Measurements from ENCODE around the gene COPS2. TPM values are rescaled to one million over a fixed set of nuclear protein-coding genes. Genes with fewer than 3 reads are reported as not detected.
A peak's percentile ranks its signal among the peaks of the same experiment; 100 is the strongest.

COPS2 gene
- polyA plus RNA-seq, 10 donors = 89.1 to 134 (median 102) TPM

DNA sequence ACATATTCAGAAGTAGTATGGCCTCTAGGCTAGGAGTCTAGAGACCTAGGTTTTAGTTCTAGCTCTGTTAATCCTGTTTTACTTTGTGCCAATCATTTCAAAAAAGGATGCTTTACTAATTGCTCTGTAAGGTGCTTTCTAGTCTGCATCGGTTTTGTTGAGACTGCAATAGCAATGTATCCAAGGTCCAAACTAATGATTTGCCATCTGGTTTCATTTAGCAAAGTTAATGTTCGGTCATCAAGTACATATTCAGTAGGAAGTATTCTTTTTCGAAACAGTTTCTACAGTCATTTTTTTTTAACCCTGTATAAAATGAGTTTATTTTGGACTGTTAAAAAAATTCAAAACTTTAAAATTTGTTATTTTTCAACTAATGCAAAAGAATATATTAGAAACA is 12.6 kb upstream of the COPS2 start:
- peak; percentile 30 to 67 (median 41) for DNase-seq

DNA sequence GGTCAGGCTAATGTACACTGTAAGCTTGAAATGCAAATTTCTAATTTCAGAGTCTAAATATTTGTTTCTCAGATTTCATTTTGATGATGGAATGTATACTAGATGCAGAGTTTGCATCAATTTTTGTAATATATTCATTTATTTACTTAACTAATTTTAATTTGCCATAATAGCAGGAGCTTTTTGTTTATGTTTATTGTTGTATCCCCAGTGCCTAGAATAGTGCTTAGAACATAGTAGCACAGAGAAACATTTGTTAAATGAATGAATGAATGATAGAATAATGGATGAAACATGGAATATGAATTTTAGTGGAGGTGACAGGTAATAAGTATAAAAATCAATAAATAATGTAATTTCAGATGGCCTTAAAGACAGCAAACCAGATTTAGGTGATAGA is 9.5 kb upstream of the COPS2 start:
- DNase-seq = no peak

DNA sequence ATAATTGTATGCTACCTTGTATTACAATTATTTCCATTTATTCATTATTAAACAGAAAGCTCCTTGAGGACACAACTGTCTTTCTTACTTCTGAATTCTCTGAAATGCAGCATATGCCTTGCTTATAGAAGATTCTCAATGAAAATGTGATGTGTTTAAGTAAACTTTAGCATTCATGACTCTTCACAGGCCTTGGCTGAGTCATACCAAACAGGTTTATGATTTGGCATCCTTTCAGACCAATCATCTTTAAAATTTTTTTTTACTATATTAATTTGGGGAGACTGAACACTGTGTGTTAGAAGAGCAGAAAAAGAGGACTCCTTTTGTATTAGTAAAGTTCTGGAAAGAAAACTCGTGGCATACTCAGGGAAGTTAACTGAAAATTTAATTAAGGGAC is 8.3 kb upstream of the COPS2 start:
- no peak for DNase-seq

DNA sequence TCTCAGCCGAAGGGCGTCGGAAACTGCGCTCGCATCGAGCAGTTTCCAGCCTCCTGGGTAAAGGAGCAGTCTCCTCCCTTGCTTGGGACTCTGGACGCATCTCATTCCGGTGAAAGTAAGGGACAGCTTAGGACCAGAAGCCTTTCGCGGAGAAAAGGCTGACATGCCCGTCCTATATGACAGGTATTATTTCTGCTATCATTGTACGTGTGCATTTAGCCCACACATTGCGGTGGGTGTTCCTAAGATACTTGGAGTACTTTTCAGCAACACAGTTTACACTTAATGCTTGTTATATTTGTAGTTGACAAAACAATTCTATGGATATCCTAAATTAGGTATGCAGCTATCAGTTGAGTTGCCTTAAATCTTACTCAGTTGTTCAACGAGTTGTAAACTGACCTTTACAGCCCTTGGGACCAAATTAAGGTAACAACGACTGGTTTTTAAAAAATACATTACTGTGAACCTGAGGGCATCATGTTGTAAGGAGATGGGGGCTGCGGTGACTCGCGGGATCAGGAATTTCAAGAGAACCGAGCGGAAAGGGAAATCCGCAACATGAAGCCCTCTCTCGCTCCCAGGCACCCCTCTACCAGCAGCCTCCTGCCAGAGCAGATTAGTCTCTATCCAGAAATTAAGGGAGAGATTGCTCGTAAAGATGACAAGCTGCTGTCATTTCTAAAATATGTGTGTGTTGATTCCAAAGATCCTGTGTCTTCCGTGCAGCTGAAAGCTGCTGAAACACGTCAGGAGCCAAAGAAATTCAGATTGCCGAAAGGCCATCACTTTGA is 632 bp upstream of the COPS2 start:
- DNase-seq = peak in 1 of 3 donors; percentile 56

DNA sequence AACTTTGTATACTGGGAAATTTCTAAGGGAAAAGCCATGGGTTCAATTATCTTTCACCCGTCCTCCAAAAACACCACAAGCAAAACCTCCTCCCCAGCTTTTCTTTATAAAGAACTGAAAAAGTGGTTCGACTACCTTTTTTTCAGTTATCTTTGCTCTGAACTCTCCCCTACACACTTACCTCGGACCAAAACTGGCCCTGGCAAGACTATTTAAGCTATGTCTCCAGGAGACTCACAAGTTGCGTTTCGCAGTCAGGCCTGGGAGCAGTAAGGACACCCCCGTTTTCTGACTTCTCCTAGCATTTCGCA is 645 bp downstream of the COPS2 start:
- DNase-seq = no peak

DNA sequence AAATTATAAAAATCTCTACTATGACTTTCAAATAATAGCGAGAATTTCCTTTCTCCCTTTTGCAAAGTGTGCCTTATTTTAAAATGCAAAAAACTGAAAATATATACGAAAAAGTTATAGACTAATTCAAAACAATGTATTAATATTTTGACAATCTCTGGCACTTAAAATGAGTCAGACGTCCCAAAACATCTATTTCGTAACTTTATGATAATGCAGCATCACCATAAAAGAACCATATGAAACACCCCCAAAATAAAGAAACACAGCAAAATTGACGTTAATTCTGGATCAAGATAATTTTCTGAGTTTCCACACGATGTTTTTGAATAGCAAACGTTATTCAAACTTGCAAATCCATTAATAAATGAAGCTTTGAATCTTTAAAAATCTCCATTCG is 1.0 kb downstream of the COPS2 start:
- DNase-seq = no peak

DNA sequence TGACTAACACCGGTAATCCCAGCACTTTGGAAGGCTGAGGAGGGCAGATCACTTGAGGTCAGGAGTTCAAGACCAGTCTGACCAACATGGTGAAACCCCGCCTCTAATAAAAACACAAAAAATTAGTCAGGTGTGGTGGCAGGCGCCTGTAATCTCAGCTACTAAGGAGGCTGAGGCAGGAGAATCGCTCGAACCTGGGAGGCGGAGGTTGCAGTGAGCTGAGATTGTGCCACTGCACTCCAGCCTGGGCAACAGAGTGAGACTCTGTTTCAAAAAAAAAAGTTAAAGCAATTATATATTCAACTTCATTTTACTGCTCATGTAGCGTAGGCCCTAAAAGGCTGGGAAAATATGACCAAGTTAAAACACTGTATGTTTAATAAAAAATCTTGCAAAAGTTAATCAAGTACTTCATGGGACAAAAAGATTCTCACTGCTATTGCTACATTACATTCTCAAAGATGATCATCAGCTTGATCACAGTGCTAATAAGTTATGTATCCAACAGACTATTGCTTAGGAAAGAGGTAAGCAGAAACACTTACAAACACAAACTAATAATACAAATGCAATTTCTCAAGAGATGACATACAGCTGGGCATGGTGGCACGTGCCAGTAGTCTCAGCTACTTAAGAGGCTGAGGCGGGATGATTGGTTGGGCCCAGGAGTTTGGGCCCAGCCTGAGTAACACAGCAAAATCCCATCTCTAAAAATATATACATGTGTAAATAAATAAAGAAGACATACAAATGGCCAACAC is 2.7 kb downstream of the COPS2 start:
- DNase-seq = no peak

DNA sequence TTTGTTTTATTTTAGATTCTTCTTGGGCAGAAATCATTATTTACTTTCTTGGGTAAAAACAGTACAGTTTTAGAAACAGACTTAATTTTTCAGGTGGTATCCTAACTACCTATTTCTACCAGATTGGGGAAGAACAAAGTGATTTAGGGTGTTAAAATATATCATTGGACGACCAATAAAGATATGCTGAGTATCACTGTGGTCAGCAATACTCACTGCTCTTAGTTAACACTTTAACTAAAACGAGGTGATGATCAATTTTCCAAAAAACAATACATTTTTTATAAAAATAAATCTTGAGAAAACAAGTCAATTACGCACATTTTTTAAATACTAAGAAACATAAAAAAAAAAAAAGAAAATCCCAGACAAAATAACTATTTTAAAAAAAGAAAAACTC is 3.6 kb downstream of the COPS2 start:
- DNase-seq = no peak

DNA sequence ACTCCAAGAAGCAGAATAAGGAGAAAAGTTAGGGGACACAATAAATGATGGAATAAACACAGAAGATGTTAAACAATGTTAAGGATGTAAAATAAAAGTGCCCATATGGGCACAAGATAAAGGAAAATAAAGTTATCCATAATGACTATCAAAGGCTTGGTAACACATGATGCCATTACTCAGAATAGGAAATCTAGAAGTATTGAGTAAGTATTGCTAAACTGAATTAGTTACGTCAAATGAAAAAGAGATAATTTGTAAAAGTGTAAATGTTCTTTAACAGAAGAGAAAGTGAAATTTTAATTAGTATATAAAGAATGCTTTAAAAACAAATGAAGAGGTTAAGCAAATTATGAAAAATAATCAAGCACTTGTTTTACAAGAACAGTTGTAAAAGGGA is 6.7 kb downstream of the COPS2 start:
- DNase-seq = no peak

DNA sequence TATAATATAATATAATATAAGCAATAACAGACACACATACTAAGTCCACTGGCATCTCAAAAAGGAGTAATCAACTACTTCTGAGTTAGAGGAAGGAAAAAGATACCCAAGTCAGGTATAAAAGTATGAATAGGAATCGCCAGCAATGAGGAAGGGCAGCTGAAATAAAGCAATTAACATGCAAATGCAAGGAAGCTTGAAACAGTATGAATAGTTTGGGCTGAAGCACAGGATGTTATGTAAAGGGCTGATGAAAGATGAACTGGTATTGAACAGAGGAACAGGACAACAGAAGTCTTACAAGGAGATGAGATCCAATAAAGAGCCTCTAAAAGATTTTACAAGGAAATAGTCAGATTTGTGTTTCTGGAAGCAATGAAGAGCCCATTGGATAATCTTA is 7.1 kb downstream of the COPS2 start:
- no peak for DNase-seq

DNA sequence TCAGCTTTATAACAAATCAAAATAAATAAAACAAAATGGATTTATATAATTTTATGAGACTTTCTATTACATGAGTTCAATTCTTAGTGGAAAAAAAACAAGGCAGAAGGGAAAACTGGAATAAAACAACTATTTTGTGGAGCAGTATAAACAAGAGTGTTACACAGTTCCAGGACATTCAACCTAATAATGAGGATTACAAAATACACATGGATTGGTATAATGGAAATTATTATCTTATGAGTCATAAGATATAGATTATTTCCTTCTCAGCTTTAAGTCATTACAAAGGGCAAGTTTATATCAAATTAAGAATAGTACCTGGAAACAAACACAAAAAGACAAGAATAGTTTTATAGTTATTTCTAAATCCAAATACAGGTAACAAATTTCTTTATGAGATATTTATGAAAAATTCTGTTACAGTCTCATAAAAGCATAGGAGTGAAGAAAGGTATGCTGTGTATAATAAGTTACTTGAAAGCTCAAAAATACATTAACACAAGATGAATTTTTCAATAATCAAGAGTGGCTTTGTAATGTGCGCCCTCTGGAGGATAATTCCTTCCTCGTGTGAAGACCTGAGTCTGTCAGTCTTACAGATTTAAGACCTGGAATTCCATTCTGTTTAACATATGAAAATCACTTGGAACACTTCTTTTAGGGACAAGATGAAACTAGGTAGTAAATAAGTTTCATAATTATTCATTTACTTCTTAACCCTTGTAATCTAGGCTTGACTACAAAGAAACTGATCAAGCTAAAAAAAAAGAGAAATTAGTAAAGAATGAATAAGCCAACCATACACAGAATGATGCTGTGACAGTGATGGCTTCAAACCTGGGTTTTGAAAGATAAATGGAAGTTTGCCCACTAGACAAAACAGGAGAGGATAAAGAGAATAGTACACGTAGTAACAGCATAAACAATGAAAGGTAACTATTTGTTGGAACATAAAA is 9.5 kb downstream of the COPS2 start:
- DNase-seq = peak in 2 of 3 donors; percentile 34 to 45

DNA sequence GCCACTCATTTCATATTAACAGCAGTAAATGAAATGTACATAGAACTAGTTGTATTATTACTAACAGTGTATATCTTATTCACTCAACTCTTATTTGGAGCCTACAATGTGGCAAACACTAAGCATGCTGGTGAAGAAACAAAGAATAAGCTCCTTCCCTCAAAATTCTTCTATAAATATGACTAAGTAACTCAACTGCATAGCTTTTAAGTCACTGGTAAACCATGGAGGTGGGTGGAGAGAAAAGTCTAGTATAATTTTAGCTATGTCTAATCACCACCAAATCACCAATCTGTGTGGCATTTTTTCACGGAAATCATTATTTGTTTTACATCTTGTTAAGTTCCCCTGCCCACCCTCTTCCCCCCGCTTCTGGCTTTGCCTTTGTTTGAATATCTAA is 17.5 kb downstream of the COPS2 start:
- DNase-seq = no peak

DNA sequence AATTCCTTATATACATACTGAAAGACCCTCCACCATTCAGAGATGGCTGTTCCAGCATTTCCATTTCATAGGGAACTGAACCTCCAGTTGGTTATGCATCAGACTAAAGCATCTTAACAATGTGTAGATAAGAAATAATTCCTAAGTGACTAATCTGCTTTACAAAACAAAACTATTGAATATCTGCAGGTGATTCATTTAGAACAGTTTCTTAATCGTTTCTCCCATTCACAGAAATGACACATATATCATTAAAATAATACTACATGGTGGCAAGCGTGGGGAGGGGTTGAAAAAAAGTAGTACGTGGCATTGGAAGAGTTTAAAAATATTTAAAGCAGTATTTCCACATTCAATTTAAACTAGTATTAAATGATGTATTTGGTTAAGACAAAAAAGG is 19.5 kb downstream of the COPS2 start:
- DNase-seq = peak in 1 of 3 donors; percentile 68

DNA sequence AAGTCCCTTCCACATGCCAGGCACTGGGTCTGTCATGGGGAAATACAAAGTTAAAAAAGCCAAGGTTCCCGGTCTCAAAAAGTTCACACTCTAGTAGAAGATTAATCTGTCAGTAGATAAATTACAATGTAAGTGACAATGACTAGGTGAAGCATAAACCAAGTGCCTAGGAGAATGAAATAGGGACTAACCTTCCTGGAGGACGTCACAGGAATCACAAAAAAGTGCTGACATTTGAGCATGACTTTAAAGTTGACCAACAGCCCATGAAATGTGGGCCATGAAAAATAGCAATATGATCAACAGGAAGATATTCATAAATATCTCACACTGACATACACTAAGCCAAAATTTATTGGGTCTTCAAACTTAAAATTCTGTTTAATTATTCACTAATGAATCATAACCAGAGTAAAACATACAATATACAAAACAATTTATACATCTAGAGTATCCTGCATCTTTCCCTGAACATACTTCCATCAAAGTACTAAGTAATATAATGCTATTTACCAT is 20.0 kb downstream of the COPS2 start:
- DNase-seq = no peak

DNA sequence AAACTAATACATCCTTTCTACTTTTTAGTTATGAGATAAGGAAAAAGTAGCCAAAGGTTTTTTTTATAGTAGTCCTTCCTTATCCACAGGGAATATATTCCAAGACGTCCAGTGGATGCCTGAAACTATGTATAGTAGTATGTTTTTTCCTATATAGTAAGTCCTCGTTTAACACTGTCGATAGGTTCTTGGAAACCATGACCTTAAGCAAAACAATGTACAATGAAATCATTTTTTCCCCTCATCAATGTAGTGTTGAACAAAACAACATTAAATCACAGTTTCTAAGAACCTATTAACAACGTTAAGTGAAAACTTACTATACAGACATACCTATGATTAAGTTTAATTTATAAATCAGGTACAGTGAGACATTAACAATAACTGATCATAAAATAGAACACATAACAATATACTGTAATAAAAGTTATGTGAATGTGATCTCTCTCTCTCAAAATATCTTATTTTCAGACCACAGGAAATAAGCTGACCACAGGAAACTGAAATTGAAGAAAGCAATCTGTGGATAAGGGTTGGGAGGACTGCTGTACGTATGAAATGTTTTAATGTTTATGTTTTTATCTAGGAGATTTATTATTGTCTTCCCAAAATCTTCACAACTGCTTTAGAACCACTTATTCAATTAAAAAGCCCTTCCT is 20.6 kb downstream of the COPS2 start:
- DNase-seq = no peak

DNA sequence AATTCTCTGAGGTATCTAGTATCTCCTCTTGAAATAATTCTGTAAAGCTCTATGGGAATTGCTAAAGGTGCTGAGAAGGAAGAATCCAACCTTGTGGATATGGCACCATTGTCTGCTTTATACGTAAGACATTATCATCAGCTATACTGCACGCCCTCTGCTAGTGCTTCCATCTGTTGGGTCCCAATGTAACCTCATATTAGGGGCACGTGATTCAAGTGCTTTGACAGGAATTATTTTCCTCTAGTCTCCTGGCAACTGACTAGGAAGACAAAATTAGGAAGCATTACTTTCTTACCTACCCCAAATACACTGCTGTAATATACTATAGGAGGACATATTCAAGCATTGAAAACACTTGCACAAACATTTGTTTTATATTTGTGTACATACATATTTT is 24.0 kb downstream of the COPS2 start:
- no peak for DNase-seq

DNA sequence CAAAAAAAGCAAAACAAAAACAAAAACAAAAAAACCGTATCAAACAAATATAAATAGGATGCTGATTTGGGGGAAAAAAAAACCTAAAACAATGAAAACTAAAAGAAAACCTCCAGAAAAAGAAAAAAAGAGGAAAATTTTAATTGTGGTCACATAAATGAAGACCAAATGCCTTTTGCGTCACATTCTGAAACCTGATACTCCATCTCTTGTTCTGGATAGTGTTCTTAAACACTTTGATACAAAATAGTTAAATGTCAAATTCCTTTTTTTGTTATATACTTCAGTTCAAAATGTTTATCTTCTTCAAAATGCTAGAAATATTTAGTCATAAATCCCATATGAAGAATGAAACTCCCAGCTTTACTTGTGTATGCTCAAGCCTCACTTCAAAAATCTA is 31.0 kb downstream of the COPS2 start:
- DNase-seq = no peak

DNA sequence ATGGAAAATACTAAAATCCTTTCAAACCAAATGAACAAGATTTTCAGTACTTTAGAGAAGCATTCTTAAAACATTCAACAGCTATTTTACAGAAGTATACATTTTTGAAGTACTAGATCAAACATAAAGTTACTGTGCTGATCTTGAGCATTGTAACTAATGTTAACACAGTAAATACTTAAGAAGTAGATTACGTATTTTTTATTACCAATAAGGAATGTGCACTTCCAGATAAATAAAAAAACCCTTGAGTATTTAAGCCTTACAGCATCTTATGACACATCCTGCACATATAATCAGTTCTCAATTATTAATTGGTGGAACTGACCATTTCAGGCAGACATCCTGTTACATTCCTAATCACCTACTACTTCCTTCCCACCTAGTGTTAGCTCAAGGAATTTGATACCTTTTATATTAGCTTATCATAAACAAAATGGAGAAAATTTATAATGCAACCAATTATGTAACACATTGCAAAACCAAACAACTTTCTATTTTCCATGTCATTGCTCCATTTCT is 32.8 kb downstream of the COPS2 start:
- no peak for DNase-seq

DNA sequence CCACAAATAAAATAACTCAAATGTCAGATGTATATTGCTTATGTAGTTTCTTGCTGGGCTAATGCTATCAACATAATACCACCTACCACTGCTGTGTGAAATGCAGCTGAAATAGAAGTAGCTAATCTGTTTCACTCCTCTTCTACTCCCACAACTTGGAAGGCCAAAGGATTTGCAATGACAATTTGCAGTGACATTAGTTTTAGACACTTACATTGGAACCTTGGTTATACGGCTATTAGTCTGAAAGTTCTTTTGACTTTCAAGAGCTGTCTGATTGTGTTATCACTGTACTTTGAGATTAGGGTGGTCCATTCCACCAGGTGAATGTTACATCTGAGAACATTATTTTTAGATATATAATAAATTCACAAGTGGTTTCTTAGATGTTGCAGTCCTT is 33.5 kb downstream of the COPS2 start:
- DNase-seq = no peak

DNA sequence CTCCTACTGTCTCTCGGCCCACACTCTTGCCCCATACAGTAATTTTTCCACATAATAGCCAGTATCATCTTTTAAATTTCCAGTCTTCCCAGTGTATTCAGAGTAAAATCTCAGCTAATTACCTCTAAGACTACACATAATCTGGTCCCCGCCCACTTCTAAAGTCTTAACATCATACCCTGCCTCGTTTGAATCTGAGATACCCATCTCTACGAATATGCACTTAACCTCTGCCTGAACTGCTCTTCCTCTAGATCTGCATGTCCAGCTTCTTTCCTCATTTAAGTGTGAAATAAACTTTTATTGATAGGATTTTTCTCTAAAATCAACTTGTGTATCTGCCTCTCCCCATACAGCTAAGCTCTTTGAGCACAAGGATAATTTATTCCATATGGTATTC is 34.6 kb downstream of the COPS2 start:
- no peak for DNase-seq

DNA sequence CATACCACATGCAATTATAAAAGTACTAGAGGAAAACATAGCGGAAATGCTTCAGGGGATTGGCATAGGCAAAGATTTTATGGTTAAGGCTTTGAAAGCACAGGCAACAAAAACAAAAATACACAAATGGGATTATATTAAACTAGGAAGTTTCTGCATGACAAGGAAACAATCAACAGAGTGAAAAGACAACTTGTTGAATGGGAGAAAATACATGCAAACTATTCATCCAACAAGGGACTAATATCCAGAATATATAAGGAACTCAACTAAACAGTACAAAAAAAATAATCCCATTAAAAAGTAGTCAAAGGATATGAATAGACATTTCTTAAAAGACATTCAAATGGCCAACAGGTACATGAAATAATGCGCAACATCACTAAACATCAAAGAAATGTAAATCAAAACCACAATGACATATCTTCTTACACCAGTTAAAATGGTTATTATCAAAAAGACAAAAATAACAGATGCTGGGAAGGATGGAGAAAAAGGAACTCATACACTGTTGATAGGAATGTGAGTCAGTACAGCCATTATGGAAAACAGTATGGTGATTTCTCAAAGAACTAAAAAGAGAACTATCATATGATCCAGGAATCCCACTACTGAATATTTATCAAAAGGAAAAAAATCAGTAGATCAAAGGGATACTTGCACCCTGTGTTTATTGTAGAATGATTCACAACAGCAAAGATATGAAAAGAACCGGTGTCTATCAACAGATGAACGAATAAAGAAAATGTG is 39.1 kb downstream of the COPS2 start:
- DNase-seq = no peak
